ACC112 (cell line): ENCODE results near the gene NUPR1.
"Not testable (repeated sequence)": the region's sequence is repeated elsewhere in the genome, so short reads cannot be mapped to it uniquely, and the experiment has no call there.

Source experiments
- H2AFZ ChIP-seq: fragments of 200-600 bp; sonication (generic); one replicate; pipeline ENCODE4 v1.6.0; 2017; ENCODE audit warnings: antibody characterized with exemption, low read length; ENCODE audit not compliant: unreplicated experiment
- H3K27ac ChIP-seq: fragments of 200-600 bp; sonication (generic); 2 replicates; pipeline ENCODE4 v1.5.1; 2014; ENCODE audit warnings: low read depth, mild to moderate bottlenecking, antibody characterized with exemption, low read length, moderate library complexity
- H3K27me3 ChIP-seq: fragments of 200-600 bp; sonication (generic); 2 replicates; pipeline ENCODE4 v1.6.1; 2014; ENCODE audit warnings: mild to moderate bottlenecking, antibody characterized with exemption, low read length, moderate library complexity, mixed read lengths; ENCODE audit not compliant: insufficient read depth
- H3K36me3 ChIP-seq: fragments of 200-600 bp; sonication (generic); 2 replicates; pipeline ENCODE4 v1.6.1; 2016; ENCODE audit warnings: mild to moderate bottlenecking, antibody characterized with exemption, low read length, moderate library complexity, mixed read lengths; ENCODE audit not compliant: insufficient read depth
- H3K4me1 ChIP-seq: fragments of 200-600 bp; sonication (generic); one replicate; pipeline ENCODE4 v1.6.1; 2016; ENCODE audit warnings: low read length, mixed read lengths; ENCODE audit not compliant: insufficient read depth, unreplicated experiment, control insufficient read depth
- H3K4me3 ChIP-seq: fragments of 200-600 bp; sonication (generic); 2 replicates; pipeline ENCODE4 v1.5.1; 2014; ENCODE audit warnings: mild to moderate bottlenecking, low read depth, low read length
- H3K79me2 ChIP-seq: fragments of 200-600 bp; sonication (generic); one replicate; pipeline ENCODE4 v1.6.0; 2016; ENCODE audit warnings: low read length; ENCODE audit not compliant: control insufficient read depth, unreplicated experiment, insufficient read depth

NUPR1 gene

DNA sequence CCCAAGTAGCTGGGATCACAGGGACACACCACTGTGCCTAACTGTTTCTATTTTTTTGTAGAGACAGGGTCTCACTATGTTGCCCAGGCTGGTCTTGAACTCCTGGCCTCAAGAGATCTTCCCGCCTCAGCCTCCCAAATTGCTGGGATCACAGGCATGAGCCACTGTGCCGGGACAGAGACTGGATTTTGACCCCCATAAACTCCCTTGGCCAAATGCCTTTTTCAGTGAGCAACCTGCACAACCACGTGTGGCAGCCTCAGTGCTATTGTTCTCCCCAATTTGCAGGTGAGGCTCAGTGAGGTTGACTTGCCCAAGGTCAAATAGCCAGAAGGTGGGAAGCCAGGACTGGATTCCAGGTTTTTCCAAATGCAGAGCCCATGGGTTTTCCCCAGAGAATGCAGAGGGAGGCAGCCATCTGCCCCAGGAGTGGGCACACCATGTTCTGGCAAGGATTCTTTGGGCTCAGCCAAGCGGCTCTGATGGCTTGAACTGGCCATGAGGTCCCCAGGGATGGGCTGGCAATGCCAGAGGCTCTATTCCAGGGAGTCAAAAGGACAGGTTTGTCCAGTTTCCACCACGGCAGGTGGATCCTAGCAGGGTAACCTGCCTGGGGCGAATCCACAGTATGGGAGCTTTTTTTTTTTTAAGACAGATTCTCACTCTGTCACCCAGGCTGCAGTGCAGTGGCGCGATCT is 33.9 kb downstream of the NUPR1 start:
- Histone ChIP-seq H3K4me3 (no peak overlapping the region), H3K79me2 (no peaks in the 10 kb centered on the region), H3K36me3 (no peaks in the 10 kb centered on the region), H3K27ac (no peak overlapping the region), H3K4me1 (no peaks in the 10 kb centered on the region), H3K27me3 (peaks cover 28% of the 10 kb centered on the region), H2AFZ (no peak overlapping the region)

DNA sequence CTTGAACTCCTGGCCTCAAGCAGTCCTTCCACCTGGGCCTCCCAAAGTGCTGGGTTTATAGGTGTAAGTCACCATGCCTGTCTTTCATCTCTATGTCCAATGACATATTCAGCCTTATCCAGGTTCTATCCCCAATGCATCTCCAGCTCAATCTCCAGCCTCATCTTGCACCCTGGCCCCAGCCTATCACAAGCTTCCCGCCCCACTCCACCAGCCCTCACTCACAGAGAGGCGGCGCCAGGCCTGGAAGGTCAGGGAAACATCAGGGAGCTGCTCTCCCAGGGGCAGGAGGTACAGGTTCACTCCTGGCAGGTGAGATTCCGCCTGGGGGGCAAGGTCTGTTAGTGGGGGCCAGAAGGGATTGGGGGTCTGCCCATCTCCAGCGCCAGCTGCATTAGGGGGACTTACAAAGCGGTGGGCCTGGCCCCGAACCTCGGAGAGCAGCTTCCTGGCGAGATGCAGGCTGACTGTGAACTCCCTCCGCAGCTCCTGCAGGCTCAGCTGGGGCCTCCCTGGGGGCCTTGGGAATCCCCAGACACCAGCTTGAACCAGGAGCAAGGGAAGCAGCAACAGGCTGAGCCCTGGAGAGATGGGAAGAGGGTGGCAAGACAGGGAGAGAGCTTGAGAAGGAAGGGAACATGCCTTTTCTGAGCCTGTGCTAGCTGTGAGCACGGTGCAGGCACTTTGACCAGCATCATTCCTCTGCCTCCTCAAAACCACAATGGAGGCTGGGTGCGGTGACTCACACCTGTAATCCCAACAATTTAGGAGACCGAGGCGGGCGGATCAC is 35.1 kb downstream of the NUPR1 start:
- Histone ChIP-seq H3K27ac (no peak overlapping the region), H3K79me2 (no peaks in the 10 kb centered on the region), H3K4me3 (no peak overlapping the region)

DNA sequence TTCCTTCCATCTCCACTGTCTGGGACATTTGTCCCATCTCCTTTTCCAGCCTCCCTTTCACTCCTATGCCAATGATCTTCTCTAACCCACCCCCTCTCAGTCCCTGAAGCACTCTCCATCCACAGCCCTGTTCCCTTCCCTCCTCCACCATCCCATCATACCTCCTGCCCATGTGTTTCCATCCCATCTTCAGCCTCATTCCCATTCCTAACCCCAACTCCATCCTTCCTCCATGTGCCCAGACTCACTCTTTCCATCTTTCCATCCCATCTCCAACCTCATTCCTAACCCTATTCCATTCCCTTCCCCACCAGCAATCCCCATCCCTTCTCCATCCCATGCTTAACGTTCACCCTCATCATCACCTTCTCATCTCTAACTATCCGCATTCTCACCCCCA is 36.5 kb downstream of the NUPR1 start:
- H3K79me2 ChIP-seq, result no peaks in the 10 kb centered on the region
- H3K4me1 ChIP-seq, result no peaks in the 10 kb centered on the region
- no peak overlapping the region for H3K27ac ChIP-seq
- H3K36me3 ChIP-seq, result no peaks in the 10 kb centered on the region
- H3K27me3 ChIP-seq, result peaks cover 27% of the 10 kb centered on the region
- no peak overlapping the region for H3K4me3 ChIP-seq
- no peak overlapping the region for H2AFZ ChIP-seq

More for the DNA sequence above, 35.1 kb downstream of the NUPR1 start:
- Histone ChIP-seq H2AFZ (no peak overlapping the region), H3K36me3 (no peaks in the 10 kb centered on the region), H3K27me3 (peaks cover 28% of the 10 kb centered on the region), H3K4me1 (no peaks in the 10 kb centered on the region)

DNA sequence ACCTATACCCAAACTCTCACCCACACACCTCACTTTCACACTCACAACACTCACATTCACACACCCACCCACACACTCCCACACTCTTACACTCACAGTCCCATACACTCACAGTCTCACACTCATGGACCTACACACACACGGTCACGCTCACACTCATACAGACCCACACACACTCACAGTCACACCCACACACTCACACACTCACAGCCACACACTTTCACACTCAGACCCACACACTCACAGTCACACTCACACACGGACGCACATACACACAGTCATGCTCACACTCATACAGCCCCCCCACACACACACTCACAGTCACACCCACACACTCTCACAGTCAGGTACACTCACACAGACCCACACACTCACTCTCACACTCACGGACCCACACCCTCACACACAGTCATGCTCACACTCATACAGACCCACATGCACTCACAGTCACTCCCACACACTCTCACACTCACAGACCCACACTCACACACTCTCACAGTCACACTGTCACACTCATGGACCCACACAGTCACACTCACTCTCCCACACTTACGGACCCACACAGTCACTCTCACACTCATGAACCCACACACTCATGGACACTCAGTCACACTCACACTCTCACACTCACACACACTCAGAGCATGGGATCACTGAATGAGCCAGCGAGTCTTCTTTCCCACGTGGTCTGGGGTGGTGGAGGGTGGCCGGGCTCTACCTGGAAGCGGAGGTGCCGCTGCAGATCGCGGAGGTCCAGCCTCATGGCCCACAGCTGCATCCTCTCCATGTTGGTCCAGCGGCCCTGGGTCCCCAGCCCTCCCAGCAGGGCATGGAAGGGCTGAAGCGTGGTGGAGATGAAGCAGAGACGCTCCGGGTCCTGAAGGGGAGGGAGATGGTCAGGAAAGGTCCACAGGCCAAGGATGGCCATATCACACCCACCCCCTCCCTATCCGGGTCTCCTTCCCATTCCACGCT is 37.2 kb downstream of the NUPR1 start:
- Histone ChIP-seq H3K4me1 (no peaks in the 10 kb centered on the region), H3K27me3 (peaks cover 20% of the 10 kb centered on the region), H2AFZ (no peak overlapping the region), H3K27ac (no peak overlapping the region), H3K4me3 (no peak overlapping the region), H3K36me3 (no peaks in the 10 kb centered on the region), H3K79me2 (no peaks in the 10 kb centered on the region)

DNA sequence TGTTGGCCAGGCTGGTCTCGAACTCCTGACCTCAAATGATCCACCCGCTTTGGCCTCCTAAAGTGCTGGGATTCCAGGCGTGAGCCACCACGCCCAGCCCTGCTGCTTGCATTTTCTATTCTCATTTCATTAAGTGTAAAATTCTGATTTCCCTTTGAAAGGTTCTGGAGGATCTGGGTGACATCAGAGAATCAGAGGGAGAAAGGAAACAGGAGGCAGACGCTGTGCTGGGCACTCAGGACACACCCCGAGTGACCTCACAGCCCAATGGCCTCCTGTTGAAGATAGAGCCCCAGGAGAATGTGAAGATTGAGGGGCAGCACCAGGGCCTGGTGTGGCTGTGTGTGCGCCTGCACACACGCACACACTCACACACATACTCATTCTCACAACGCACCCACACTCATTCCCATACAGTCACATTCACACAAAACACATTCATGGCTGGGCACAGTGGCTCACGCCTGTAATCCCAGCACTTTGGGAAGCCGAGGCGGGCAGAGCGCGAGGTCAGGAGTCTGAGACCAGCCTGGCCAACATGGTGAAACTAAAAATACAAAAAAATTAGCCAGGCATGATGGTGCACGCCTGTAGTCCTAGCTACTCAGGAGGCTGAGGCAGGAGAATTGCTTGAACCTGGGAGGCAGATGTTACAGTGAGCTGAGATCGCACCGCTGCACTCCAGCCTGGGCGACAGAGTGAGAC is 38.1 kb downstream of the NUPR1 start:
- not testable (repeated sequence) for H3K79me2 ChIP-seq, H3K27ac ChIP-seq, H3K4me3 ChIP-seq, H3K4me1 ChIP-seq, H3K36me3 ChIP-seq, H2AFZ ChIP-seq
- peaks cover 11% of the 10 kb centered on the region for H3K27me3 ChIP-seq

DNA sequence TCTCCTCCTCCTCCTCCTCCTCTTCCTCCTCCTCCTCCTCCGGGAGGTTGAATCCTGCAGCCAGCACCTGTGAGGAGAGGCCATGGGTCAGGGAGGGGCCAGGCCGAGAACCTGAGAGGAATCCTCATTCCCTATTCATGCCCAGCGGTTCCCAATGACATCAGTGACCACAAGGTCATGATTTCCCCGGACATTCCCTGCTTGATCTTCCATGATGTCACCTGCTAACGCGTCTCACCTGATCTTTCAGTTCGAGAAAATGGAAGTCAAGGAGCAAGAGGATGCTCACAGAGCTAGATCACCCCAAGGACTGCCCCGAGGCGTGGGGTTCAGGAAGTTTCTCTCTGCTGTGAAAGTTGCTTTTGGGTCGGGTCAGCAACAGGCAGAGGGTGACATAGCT is 38.9 kb downstream of the NUPR1 start:
- Histone ChIP-seq H3K4me3 (no peak overlapping the region), H2AFZ (no peak overlapping the region), H3K27ac (no peak overlapping the region), H3K27me3 (peaks cover 4% of the 10 kb centered on the region; the same call in 1 of the 2 replicates), H3K36me3 (no peaks in the 10 kb centered on the region), H3K79me2 (no peaks in the 10 kb centered on the region), H3K4me1 (no peaks in the 10 kb centered on the region)

DNA sequence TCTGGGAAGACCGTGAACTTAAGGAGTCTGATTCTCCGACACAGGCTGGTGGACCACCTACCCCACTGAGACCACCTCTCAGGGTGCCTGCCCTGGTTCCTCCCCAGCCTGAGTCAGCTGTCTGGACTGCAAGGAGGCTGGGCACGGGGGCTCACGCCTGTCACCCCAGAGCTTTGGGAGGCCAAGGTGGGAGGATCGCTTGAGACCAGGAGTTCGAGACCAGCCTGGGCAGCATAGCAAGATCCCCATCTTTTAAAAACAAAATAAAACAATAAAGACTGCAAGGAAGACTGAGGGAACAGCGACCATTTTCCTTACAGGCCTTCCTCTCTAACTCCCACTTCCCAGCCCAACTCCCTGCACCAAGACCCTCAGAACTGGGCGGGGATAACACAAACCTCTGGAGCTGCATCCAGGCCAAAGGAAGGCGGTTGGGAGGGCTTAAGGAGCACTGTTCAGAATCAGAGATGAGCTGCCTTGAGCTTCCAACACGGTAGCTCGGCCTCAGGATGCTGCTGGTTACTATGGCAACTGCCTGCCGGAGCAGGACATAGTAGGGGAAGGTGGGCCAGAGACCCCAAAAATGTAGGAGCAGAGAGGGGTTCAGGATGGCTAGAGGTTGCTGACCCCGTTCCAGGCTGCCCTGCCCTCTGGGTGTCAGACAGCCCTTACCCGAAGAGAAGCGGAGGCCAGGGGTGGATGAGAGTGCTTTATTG is 40.0 kb downstream of the NUPR1 start:
- no peak overlapping the region for H3K27ac ChIP-seq
- H3K36me3 ChIP-seq, result no peaks in the 10 kb centered on the region
- H3K4me1 ChIP-seq, result no peaks in the 10 kb centered on the region
- no peak overlapping the region for H3K4me3 ChIP-seq
- H3K79me2 ChIP-seq, result no peaks in the 10 kb centered on the region
- H3K27me3 ChIP-seq, result no peaks in the 10 kb centered on the region; the same call in 1 of the 2 replicates
- no peak overlapping the region for H2AFZ ChIP-seq

DNA sequence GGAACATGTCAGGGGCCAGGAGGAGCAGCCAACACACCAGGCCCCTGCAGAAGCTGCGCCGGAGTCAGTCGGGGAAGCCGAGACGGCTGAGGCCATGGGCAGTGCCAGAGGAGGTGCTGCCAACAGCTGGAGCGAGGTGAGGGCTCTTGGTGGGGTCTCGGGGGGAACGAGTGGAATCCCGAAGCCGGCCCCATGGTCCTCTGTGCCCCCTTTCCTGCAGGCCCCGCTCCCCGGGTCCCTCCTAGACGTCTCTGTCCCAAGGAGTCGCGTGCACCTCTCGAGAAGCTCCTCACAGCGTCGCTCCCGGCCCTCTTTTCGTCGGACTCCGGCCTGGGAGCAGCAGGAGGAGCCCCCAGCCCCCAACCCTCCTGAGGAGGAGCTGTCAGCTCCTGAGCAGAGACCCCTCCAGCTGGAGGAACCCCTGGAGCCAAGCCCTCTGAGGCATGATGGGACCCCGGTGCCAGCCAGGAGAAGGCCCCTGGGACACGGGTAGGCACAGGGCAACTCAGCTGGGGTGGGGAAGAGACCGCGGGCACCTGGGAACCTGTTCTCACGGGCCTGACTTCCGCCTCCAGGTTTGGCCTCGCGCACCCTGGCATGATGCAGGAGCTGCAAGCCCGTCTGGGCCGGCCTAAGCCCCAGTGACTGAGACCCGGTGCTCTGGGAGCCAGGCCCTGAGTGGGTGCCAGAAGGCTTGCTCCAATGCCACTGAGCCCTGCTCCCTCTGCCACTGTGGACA is 40.7 kb downstream of the NUPR1 start:
- Histone ChIP-seq H3K27me3 (no peaks in the 10 kb centered on the region), H3K4me1 (no peaks in the 10 kb centered on the region), H3K36me3 (no peaks in the 10 kb centered on the region), H3K27ac (no peak overlapping the region), H2AFZ (no peak overlapping the region), H3K79me2 (no peaks in the 10 kb centered on the region), H3K4me3 (no peak overlapping the region)

DNA sequence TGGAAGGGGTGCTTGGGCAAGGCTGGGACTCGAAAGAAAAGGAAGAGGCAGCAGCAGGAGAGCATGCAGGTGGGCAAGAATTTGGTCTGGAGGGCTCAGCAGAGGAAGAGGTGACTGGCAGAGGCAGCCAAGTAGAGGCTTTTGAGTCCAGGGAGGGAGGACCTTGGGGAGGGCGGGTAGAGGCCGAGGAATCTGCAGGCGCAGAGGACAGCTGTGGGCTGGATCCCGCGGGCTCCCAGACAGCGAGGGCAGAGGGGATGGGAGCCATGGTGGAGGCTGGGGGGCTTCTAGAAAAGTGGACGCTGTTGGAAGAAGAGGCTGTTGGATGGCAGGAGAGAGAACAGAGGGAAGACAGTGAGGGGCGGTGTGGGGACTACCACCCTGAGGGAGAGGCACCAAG is 41.4 kb downstream of the NUPR1 start:
- no peak overlapping the region for H3K27ac ChIP-seq
- no peaks in the 10 kb centered on the region for H3K4me1 ChIP-seq
- H3K4me3 ChIP-seq, result no peak overlapping the region
- no peaks in the 10 kb centered on the region for H3K36me3 ChIP-seq
- H2AFZ ChIP-seq, result no peak overlapping the region
- H3K79me2 ChIP-seq, result no peaks in the 10 kb centered on the region
- H3K27me3 ChIP-seq, result no peaks in the 10 kb centered on the region
